ENCODE data around the gene PCDH15.

- TF ChIP-seq POLR2A (IDR thresholded peaks at IDR 0.05), result no peak
- TF ChIP-seq CTCF (IDR thresholded peaks at IDR 0.05), result no peak
- TF ChIP-seq EP300 (IDR thresholded peaks at IDR 0.05), result no peak
These were observed 150.5 kb downstream of the PCDH15 start for GRCh38 chr10:54650547-54650946.
